ENCODE data around the gene RUBCN. TPM values are rescaled to one million over a fixed set of nuclear protein-coding genes. Genes with fewer than 3 reads are reported as not detected.
"Not testable (repeated sequence)": the region's sequence is repeated elsewhere in the genome, so short reads cannot be mapped to it uniquely, and the experiment has no call there.

The RUBCN gene
- total RNA-seq, 1 donor from 2014 or later, result 52.5 TPM

DNA sequence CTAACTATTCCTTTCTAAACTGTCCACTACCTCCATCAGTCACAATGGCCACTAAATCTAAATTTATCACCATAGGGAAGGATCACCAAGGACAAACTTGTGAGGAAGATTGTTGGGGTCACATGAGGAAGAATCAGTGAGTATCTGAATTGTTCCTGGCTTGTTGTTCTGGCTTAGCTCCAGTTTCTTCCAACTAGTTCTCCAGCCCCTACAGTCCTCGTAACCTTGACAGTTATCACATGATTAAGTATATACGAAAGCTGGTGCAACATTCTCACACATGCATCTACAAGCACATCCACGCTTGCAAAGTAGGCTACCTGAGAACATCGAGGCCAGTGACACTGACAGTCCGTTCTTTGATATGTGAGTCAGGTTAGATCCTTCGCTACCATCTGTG, 46.0 kb downstream of the RUBCN start:
- intact Hi-C loops (cut with micrococcal nuclease), result no loop called here

DNA sequence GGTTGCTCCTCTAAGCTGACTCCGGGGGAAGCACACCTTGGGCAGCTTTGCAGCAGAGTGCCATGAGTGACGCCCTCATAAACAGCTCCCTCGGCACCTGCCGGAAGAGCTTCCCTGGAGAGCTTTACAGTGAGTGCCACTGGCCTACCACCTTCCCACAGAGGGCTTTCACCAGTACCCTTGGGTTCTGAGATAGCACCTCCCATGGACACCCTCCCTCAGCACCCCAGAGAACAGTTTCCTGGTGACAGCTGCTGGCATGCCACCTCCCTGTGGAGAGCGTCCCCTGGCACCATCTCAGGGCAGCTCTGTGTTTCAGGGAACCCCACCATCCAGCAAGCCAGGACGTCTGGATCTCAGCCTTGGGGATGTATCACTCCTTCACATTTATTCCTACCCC, 49.1 kb downstream of the RUBCN start:
- intact Hi-C loops (cut with micrococcal nuclease), result no loop called here

DNA sequence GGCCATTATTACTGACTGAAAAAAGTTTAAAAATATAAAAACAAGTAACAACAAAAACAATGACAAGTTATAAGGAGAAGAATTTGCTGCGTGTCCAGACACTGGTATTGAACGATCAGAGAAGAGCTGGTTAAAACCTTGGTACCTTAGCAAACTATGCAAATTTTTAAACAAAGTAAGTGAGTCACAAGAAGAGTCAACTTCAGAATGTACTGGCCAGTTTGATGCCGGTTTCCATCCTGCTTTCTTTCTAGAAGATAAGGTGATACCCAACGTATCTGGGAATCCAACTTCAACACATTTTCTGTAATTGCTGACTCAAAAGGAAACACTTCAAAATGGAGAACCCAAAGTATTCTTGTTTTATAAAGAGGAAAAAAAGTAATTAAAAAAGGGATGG, 49.8 kb downstream of the RUBCN start:
- intact Hi-C loops (cut with micrococcal nuclease), result no loop called here

DNA sequence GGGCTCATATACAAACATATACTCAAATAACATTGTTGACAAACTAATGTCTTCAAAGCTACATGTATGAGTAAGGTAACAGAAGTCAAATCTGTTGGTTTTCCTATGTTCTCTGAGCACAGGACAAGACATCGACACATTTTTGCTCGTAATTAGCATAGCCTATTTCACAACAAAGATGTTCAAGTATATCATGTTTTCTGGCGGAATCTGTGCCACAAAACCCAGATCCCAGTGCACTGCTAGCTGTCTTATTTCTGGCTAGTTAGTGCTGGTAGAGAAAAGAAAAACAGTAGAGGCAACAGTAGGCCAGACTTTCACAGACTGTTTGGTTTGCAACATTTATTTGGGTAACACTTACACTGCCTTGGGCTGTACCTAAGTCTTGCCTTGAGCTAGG, 51.2 kb downstream of the RUBCN start:
- intact Hi-C loops (cut with micrococcal nuclease), result no loop called here

DNA sequence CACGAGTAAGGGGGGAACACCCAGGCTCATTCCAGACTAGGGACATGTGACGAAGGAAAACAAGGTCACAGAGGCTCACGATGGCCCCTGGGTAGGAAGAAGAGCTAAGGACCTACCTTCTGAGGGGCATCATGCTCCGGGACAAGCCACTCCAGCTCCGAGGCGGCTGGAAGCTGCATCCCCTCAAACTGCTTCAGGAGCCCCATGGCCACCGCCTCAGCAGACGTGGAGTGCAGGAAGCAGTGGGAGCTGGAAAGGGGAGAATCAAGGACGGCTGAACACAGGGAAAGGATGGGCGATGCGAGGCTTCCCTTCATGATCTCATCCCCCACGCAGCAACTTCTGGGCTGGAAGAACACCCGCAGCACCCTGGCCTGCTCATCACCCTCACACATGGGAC, 53.5 kb downstream of the RUBCN start:
- intact Hi-C loops (cut with micrococcal nuclease), result no loop called here

DNA sequence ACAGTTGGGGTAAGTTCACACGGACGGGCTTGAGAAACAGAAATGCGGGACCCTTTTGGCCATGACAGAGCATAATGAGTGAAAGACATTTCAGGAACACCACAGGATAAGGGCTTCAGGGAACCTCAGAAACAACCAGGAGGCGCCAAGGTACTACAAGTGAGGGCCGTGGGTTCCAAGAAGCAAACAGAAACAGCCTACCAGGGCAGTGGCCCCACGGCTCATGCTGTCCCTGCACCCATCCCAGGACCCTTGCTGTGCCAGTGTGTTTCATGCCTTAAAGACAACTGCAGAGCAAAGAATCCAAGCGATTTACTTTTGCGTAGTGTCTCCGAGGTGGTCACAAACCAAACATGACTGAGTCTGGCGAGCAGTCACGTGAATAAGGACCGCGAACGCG, 54.0 kb downstream of the RUBCN start:
- intact Hi-C loops (cut with micrococcal nuclease), result no loop called here

DNA sequence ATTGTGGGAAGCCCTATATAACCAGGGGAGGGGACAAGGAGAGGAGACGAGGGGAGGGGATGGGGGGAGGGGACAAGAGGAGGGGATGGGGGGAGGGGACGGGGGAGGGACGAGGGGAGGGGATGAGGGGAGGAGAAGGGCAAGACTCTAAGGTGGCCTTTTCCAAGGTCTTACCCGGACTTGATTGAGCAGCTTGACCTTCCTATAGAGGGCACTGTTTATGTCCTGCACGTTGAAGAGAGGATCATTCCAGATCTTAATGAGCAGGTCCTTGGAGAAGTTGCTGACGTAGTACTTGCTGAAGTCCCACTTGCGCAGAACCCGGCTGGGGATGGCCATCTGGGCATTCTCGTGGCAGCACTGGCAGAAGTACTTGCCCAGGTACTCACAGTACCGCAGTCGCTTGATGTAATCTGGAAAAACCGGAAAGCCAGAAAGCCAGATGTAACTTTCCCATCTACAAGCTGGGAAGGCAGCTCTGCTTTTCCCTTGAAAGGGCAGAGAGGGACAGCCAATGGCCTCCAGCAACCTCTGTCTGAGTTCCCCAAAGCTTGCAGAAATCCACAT, 55.7 kb downstream of the RUBCN start:
- intact Hi-C loops (cut with micrococcal nuclease), result no loop called here

DNA sequence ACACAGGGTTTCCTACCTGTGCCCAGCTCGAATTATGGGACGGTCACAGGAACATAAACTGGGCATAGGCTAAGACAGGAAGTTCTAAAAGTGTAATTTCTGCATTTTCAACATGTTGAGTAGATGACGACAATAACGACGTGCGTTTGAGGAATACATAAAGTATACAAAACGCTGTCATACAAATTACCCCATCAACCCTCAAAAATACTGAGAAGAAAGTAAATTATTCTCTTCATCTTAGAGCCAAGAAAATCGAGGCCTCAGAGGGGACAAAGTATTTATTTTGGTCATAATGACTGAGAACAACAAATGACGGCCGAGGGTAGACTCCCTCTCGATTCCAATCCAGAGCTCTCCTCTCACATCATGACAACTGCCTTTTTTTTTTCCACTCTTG, 60.8 kb downstream of the RUBCN start:
- intact Hi-C loops (cut with micrococcal nuclease), result no loop called here

DNA sequence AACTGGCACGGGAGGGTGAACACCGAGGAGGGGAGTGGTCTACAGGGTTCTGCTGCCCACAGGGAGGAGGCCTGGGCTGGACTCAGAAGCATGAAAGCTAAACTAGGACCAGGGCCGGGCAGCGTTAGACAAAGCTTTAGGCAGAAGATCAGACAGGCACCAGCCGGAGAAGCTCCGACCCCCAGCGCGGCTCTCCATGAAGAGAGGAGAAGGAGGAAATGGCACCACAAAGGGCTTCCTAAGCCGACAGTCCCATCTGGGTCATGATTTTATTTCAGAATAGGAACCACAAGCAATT, 61.2 kb downstream of the RUBCN start:
- intact Hi-C loops (cut with micrococcal nuclease), result no loop called here

DNA sequence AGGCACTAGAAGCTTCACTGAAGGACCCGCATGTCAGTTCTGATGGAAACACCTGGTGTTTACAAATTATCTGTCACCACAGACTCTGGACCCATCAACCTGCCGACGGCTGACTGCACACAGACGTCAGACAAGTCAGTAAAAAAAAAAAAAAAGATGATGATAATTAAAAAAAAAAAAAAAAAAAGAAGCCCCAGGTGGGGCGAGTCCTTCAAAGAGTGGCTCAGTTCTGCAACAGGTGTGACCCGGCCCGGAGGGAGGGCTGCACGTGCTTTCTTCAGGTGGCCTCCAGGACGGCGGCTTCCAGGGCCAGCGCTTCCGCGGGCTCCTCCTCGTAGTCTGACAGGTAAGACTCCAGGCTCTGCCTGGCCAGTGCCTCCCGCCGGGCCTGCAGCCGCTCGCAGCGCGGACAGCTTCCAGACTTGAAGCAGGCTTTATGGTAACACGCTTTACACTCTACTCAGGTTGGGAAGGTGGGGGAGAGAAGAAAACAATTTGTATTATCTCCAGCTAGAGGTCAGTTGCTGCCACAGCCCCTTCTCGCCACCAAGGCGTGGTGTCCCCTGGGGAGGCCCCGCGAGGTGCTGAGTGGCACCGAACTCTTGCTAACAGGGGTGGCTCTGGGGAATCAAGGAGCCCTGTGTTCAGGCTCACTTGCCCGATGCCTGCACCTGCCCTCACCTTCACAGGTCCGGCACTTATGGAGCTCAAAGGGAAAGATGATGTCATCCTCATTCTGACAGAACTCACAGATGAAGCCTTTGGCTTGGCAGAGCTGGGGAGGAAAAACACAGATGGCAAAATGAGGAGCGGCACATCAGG, 61.8 kb downstream of the RUBCN start:
- intact Hi-C loops (cut with micrococcal nuclease), result no loop called here

DNA sequence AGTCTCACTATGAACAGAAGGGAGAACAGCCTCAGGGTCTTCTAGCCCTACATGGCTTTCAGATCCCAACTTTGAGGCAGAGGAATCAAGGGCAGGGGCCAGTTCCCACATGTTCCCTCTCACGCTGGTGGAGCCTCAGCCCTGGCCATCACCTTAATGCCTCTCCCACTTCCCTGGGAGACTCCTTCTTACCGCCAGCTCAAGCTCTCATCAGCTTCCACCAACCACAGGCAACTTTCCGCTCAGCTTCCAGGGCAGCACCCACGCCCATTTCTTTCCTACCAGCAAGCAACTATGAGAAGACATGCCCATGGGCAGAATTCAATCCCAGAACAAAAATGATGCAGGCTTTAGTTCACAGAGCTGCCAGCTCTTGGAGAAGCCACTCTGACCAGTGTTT, 63.5 kb downstream of the RUBCN start:
- intact Hi-C loops (cut with micrococcal nuclease), result no loop called here

DNA sequence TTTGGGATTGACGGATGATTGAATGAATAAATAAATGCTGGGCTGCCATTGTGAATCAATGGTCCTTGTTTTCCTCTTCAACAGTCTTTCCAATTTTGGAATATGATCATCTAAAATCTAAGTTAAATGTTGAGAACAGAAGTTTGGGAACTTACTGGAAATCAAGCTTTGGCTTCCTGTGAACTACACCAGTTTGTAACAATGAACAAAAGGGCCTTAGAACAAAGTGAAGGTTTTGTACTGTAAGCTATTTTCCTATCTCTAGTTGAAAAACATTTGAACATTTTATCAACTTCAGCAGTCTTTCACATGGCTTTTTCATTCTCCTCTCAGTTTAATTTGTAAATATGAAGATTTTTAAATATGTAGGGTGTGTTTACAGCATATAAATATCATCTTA, 66.3 kb downstream of the RUBCN start:
- intact Hi-C loops (cut with micrococcal nuclease), result no loop called here

DNA sequence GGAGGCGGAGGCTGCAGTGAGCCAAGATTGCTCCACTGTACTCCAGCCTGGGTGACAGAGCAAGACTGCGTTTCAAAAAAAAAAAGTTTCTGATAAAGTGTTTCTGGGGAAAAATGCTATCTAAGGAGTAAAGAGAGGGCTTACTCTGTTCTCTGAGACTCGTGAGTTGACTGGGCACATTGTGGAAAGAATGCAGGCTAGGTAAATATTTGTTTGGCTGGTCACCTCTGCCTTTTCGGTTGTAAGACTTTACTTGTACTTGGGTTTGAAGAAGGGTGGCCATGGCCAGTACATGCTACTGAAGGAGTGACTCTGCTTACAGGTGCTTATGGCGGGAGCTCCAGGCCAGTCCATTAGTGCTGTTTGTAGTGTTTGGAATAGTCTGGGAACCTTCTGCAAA, 68.7 kb downstream of the RUBCN start:
- intact Hi-C loops (cut with micrococcal nuclease), result loop anchor here (2.0 kb wide), 1 partner anchor 69 kb away; no protein-coding TSS in a partner anchor

DNA sequence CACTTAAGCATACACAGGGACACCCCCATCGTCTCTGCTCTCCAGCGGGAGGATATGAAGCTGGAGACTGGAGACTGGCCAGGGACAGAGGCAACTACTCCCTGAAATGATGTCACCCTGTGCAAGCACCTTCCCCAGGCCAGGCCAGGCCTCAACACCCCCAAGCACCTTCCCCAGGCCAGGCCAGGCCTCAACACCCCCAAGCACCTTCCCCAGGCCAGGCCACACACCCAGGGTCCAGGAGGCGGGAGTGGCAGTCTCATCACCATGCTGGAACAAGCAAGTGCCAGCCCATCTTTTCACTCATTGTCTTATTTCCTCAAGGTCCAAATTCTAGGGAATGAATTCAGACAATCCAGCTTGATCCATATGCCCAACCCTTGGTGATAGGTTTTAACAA, 69.4 kb downstream of the RUBCN start:
- intact Hi-C loops (cut with micrococcal nuclease), result not testable (repeated sequence)

DNA sequence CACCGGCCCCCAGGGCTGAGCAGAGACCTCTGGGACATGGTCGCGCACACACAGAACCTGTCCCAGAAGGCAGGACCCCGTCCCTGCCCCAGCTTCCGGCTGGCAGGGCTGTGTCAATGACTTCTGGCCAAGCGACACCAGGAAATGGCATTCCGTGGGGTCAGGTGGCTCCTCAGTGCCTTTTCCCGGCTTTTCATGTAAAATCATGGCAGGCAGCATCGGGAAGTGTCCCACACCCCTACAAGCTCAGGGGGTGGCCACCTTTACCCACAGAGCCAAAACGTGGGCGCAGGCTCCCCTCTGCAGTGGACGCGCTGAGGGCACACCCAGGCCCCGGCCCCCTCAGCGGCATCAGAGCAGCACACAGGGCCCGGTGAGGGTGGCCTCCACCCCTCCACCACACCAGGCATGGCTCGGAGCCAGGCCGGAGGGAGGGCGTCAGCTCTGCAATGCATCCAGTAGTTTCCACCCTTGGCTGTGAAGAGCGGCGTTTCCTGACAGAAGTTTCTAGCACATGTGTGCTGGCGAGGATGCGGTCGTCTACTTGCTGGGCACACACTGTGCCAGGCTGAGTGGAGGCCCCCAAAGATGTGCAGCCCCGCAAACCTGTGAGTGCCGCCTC, 70.4 kb downstream of the RUBCN start:
- intact Hi-C loops (cut with micrococcal nuclease), result not testable (repeated sequence)

DNA sequence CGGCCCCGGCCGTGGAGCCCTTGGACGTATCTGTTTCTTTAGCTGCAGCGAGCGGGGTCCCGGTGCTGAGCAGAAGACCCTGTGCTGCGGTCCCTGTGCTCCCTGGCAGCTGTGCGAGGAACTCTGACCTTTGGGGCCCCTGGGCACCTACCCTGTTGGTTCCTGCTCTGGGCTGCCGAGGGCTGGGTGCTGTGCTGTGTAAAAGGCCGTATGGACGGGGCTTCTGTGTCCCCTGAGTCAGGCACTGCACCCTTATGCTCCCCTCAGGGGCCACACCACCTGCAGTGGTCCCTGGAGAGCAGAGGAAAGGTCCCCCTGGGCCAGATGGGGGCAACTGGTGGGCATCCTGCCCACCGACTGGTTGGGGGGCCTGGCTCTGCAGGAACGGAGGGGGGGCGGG, 71.2 kb downstream of the RUBCN start:
- intact Hi-C loops (cut with micrococcal nuclease), result not testable (repeated sequence)

DNA sequence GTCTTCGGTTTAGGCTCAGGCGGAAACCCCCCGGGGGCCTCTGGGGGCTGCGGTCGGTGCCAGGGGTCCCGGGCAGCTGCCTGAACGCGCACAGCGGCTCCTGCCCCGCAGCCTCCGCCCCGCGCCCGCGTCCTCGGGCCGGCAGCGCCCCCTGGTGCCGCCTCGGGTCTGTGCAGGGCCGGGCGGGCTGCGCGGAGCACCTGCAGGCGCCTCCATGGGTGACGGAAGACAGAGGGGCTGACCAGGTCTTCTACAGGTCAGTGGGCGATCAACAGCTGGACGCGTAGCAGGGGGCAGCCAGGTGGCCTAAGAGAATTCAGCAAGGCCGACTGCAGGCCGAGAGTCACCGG, 71.6 kb downstream of the RUBCN start:
- intact Hi-C loops (cut with micrococcal nuclease), result not testable (repeated sequence)

DNA sequence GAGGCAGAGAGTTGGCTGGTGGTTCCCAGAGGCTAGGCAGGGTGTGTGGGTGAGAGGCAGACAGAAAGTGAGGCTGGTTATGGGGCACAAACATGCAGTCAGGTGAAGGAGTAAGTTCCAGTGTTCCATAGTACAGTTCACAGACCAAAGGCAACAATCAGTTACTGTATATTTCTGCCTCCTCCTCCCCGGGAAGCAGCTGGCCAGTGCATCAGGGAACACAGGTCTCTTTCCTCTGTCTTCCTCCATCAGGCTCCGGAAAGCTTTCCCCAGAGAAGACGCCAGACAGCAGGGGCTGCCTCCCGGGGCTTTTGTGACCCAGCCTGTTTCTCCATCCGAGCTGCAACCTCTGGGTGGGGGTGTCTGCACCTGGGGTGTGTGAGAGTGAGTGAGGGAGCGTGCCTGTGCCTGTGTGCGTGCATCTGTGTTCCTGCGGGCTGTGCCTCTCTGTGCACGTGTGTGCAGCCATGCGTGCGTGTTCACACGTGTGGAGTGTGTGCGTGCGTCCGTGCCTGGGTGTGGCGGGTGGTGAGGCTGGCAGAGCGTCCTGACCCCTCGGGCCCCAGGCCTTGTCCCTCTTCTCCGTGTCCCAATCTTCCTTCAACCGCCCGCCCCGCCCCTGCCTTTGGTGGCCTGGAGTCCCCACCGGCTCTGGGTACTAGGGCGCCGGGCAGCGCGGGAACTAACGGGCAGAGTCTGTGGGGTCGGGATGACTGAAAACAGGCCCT, 72.1 kb downstream of the RUBCN start:
- intact Hi-C loops (cut with micrococcal nuclease), result not testable (repeated sequence)

DNA sequence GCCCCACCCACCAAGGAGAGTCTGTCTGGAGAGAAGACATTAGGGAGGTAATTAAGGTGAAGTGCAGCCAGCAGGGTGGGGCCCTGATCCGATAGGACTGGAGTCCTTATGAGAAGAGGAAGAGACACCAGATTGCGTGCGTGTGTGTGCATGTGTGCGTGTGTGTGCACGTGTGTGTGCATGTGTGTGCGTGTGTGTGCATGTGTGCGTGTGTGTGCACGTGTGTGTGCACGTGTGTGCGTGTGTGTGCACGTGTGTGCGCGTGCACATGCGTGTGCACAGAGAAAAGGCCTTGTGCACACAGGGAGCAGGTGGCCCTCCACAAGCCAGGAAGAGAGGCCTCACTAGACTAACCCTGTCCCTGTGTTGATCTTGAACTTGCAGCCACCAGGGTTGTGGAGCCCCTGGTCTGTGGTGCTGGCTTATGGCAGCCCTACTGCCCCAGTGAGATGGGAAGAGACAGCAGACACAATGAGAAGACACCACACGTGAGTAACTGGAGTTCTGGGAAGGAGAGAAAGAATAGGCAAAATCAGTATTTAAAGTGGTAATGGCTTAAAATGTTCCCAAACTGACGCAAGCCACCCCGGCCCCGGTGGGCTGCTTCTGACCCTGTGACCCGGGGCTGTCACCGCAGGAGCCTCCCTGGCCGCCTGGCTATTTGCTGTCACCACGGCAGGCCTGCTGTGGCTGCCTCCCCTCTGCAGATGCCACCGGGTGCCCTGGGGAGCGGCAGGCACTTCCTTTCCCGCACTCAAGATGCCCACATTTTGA, 73.2 kb downstream of the RUBCN start:
- intact Hi-C loops (cut with micrococcal nuclease), result not testable (repeated sequence)

DNA sequence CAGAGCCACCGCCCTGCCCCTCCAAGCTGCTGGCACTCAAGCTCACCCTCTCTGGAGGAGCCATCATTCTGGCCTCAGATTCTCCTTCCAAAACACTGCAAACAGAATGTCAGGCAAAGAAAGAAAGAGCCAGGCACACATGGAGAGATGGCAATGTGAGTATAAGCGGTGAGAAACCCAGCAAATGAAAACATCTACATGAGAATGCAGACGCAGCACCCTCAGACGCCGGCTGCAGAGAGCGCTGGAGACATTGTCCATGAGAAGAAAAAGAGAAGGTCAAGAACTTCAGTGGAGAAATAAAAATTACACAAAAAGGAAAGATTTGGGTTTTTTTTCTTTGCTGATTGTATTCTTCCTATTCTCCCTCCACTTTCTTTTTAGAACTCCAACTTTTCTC, 74.4 kb downstream of the RUBCN start:
- intact Hi-C loops (cut with micrococcal nuclease), result not testable (repeated sequence)

DNA sequence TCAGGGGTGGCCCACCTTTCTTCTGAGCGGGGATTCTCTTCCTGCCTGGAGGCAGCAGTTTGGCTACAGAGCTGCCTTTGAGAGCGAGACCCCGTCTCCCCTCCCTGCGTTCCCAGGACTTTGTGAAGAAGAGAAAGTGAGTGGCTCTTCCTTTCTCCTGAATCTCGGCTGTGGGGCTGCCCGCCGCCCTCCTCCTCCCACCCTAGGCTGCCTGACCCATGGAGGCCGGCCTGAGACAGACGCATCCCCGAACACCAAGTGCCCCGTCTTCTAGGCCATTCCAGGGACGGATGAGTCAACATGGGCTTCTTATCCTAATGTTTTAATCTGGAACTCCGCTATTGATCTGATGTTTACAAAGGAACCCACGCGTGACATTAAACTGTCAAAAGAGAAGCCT, 74.8 kb downstream of the RUBCN start:
- intact Hi-C loops (cut with micrococcal nuclease), result not testable (repeated sequence)

Data from T-helper 1 cell treated with Interleukin-12 subunit alpha and Interleukin-12 subunit beta and Interleukin-4 antibody, amounts not matched to agents 30 ng/mL and 1 ng/mL, for 36 hours (primary cell).